ENCODE measurements around the gene SOCS1. TPM values are rescaled to one million over a fixed set of nuclear protein-coding genes. Genes with fewer than 3 reads are reported as not detected.

The SOCS1 gene
- total and polyA plus RNA-seq, 2 of the 4 experiments (the other 2 are of a cell fraction), result 2.0 to 22.0 TPM

DNA sequence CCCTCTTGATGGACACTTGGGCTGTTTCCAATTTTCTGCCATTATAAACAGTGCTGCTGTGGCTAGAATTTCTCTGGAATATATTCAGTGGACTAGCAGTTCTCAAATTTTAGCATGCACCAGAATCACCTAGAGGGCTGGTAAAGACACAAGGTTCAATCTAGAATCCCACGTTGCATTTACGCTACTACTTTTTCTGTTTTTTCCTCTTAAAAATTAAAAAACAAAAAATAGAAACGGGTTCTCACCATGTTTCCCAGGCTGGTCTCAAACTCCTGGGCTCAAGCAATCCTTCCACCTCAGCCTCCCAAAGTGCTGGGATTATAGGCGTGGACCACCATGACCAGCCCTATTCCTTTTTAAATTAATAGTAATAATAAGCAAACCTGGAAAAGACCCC is 39.7 kb upstream of the SOCS1 start:
- H3K36me3 ChIP-seq (ENCODE audit: control insufficient read depth, insufficient read depth, low read length), result no peaks in the 10 kb centered on the region
- H3K23ac ChIP-seq (ENCODE audit: low read depth, low read length), result no peak overlapping the region
- ChIA-PET POLR2A (ENCODE audit: unreplicated experiment) (no interaction called here), CTCF (no interaction called here)
- H3K79me1 ChIP-seq (ENCODE audit: low read depth in 1 of 2, low read length in 2 of 2), result no peaks in the 10 kb centered on the region
- no peak overlapping the region for H2BK20ac ChIP-seq (ENCODE audit: low read depth, low read length)
- H3K4me2 ChIP-seq (ENCODE audit: low read depth, low read length), result no peak overlapping the region
- H2AK5ac ChIP-seq (ENCODE audit: low read depth, low read length), result no peak overlapping the region
- no peak overlapping the region for H4K91ac ChIP-seq (ENCODE audit: insufficient read depth, low read depth, low read length)
- H3K18ac ChIP-seq (ENCODE audit: low read depth, low read length), result no peak overlapping the region
- H2BK120ac ChIP-seq (ENCODE audit: low read depth, low read length), result no peak overlapping the region
- WGBS, 2 experiments (ENCODE audit: extremely low coverage in 2 of 2, insufficient read length in 1 of 2), result 100% methylated on average over 2 of the region's 4 CpGs; no CpG with 5 or more reads in 1 of the 2 experiments
- H3K56ac ChIP-seq (ENCODE audit: extremely low read depth, insufficient read depth, low read length), result no peak overlapping the region
- H3K27me3 ChIP-seq (ENCODE audit: control insufficient read depth, insufficient read depth, low read length), result no peaks in the 10 kb centered on the region
- H3K4me3 ChIP-seq (ENCODE audit: insufficient read depth, low read depth, low read length), result no peak overlapping the region
- H2AFZ ChIP-seq (replicated peaks; ENCODE audit: low read length, poor library complexity), result no peak overlapping the region
- no peak overlapping the region for H2BK5ac ChIP-seq (ENCODE audit: low read depth, low read length, poor library complexity, severe bottlenecking)
- in situ Hi-C loops (cut with MboI; ENCODE audit: low sequenced_read_pairs), result no loop called here
- peaks cover 10% of the 10 kb centered on the region for H3K4me1 ChIP-seq (ENCODE audit: control insufficient read depth, insufficient read depth, low read length)
- no peaks in the 10 kb centered on the region for H3K9me3 ChIP-seq (ENCODE audit: control insufficient read depth, insufficient read depth, low read length)
- H4K5ac ChIP-seq (ENCODE audit: low read depth, low read length), result no peak overlapping the region
- H3K4ac ChIP-seq (ENCODE audit: low read depth, low read length), result no peak overlapping the region
- no peak overlapping the region for H3K14ac ChIP-seq (replicated peaks; ENCODE audit: low read depth, low read length)
- ATAC-seq (ENCODE audit: low read depth), result no peak
- DNase-seq, result no peak
- intact Hi-C loops (cut with micrococcal nuclease), result loop anchor here (5.0 kb wide), 1 partner anchor 57 kb away; no protein-coding TSS in a partner anchor
- H3K27ac ChIP-seq (ENCODE audit: insufficient read depth, low read length), result no peak overlapping the region
- no TSS peak for BruUV-seq (replicated peaks)
- dilution Hi-C loops (cut with HindIII; ENCODE audit: low sequenced_read_pairs, unreplicated experiment), result no loop called here
- TF ChIP-seq RFX5 (IDR thresholded peaks at IDR 0.05; ENCODE audit: low read depth, low read length) (no peak), CEBPB (IDR thresholded peaks at IDR 0.05; ENCODE audit: low read depth, low read length) (no peak), SMC3 (IDR thresholded peaks at IDR 0.05; ENCODE audit: low read depth, low read length) (no peak), NFE2L2 (IDR thresholded peaks at IDR 0.05; ENCODE audit: low read depth, low read length) (no peak), FOS (IDR thresholded peaks at IDR 0.05; ENCODE audit: low read depth, low read length) (no peak), RAD21 (IDR thresholded peaks at IDR 0.05; ENCODE audit: low read length) (no peak), MXI1 (IDR thresholded peaks at IDR 0.05; ENCODE audit: borderline replicate concordance, low read depth, low read length) (no peak), BHLHE40 (IDR thresholded peaks at IDR 0.05; ENCODE audit: low read depth, low read length) (no peak), RCOR1 (IDR thresholded peaks at IDR 0.05; ENCODE audit: insufficient replicate concordance, low read length) (no peak), POLR2A (IDR thresholded peaks at IDR 0.05; ENCODE audit: low read depth, low read length) (no peak), MAZ (IDR thresholded peaks at IDR 0.05; ENCODE audit: borderline replicate concordance, low read depth, low read length) (no peak), MAFK (IDR thresholded peaks at IDR 0.05; ENCODE audit: low read depth, low read length) (no peak), CHD1 (IDR thresholded peaks at IDR 0.05; ENCODE audit: low read depth, low read length) (no peak)
- TF ChIP-seq, protein P1, sequence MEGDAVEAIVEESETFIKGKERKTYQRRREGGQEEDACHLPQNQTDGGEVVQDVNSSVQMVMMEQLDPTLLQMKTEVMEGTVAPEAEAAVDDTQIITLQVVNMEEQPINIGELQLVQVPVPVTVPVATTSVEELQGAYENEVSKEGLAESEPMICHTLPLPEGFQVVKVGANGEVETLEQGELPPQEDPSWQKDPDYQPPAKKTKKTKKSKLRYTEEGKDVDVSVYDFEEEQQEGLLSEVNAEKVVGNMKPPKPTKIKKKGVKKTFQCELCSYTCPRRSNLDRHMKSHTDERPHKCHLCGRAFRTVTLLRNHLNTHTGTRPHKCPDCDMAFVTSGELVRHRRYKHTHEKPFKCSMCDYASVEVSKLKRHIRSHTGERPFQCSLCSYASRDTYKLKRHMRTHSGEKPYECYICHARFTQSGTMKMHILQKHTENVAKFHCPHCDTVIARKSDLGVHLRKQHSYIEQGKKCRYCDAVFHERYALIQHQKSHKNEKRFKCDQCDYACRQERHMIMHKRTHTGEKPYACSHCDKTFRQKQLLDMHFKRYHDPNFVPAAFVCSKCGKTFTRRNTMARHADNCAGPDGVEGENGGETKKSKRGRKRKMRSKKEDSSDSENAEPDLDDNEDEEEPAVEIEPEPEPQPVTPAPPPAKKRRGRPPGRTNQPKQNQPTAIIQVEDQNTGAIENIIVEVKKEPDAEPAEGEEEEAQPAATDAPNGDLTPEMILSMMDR (conservative IDR thresholded peaks at IDR 0.05; ENCODE audit: low read depth, low read length), result no peak
- TF ChIP-seq, protein P2, sequence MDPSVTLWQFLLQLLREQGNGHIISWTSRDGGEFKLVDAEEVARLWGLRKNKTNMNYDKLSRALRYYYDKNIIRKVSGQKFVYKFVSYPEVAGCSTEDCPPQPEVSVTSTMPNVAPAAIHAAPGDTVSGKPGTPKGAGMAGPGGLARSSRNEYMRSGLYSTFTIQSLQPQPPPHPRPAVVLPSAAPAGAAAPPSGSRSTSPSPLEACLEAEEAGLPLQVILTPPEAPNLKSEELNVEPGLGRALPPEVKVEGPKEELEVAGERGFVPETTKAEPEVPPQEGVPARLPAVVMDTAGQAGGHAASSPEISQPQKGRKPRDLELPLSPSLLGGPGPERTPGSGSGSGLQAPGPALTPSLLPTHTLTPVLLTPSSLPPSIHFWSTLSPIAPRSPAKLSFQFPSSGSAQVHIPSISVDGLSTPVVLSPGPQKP (IDR thresholded peaks at IDR 0.05; ENCODE audit: borderline replicate concordance, low read depth, low read length), result no peak
- TF ChIP-seq, protein P3, sequence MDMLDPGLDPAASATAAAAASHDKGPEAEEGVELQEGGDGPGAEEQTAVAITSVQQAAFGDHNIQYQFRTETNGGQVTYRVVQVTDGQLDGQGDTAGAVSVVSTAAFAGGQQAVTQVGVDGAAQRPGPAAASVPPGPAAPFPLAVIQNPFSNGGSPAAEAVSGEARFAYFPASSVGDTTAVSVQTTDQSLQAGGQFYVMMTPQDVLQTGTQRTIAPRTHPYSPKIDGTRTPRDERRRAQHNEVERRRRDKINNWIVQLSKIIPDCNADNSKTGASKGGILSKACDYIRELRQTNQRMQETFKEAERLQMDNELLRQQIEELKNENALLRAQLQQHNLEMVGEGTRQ (IDR thresholded peaks at IDR 0.05; ENCODE audit: low read depth, low read length), result no peak
- H3K9ac ChIP-seq (ENCODE audit: low read depth, low read length), result no peak overlapping the region
- no peaks in the 10 kb centered on the region for H3K9me1 ChIP-seq (ENCODE audit: insufficient read depth, low read length)
- no peak overlapping the region for H2BK15ac ChIP-seq (ENCODE audit: low read depth, low read length)
- H4K20me1 ChIP-seq (ENCODE audit: insufficient read depth, low read length), result no peaks in the 10 kb centered on the region
- H2AK9ac ChIP-seq (replicated peaks; ENCODE audit: low read depth, low read length, poor library complexity), result no peak overlapping the region
- no peak overlapping the region for H4K8ac ChIP-seq (ENCODE audit: low read depth in 2 of 2, low read length in 2 of 2)

All from IMR-90 (cell line).